IMR-90 (cell line): Measurements from ENCODE around the gene OGA. TPM values are rescaled to one million over a fixed set of nuclear protein-coding genes. Genes with fewer than 3 reads are reported as not detected.

Source experiments
- ATAC-seq: fragments of 200-7000 bp; cut with Tn5 transposase; 2 replicates; pipeline ENCODE4 v1.9.1; 2020; ENCODE audit warnings: low read depth, mild to moderate bottlenecking, moderate library complexity
- BruUV-seq: library from RNA; stranded (reverse); fragments of 400-500 nt; replicated peaks from 2 replicates; lab custom pipeline; 2021; lab: Mats Ljungman, UMichigan
- CTCF ChIA-PET: fragments of 300-600 bp; formaldehyde crosslinking; extraction: SDS; loops from one replicate; lab custom pipeline; 2021; ENCODE audit warnings: antibody characterized with exemption; lab: Yijun Ruan, JAX
- POLR2A ChIA-PET: fragments of 300-600 bp; sonication (Branson Sonifier 250); formaldehyde crosslinking; loops from one replicate; lab custom pipeline; 2022; ENCODE audit warnings: antibody characterized with exemption; ENCODE audit not compliant: unreplicated experiment; lab: Charles Lee
- DNase-seq: peaks from one replicate; pipeline ENCODE4 v3.0.0; 2013
- H2AFZ ChIP-seq: replicated peaks from 2 replicates; pipeline ENCODE3; 2013; ENCODE audit warnings: low read length, mild to moderate bottlenecking; ENCODE audit not compliant: poor library complexity
- H2AK5ac ChIP-seq: 2 replicates; pipeline ENCODE4 v1.6.1; 2013; ENCODE audit warnings: low read depth, low read length, inconsistent platforms
- H2AK9ac ChIP-seq: replicated peaks from 2 replicates; pipeline ENCODE3; 2013; ENCODE audit warnings: mild to moderate bottlenecking, low read depth, low read length, moderate library complexity; ENCODE audit not compliant: poor library complexity
- H2BK120ac ChIP-seq: 2 replicates; pipeline ENCODE4 v1.6.1; 2013; ENCODE audit warnings: low read depth, low read length, inconsistent platforms
- H2BK15ac ChIP-seq: 3 replicates; pipeline ENCODE4 v1.6.1; 2013; ENCODE audit warnings: low read depth, low read length, inconsistent platforms
- H2BK20ac ChIP-seq: 2 replicates; pipeline ENCODE4 v1.6.1; 2013; ENCODE audit warnings: low read depth, mild to moderate bottlenecking, inconsistent platforms, low read length, moderate library complexity
- H2BK5ac ChIP-seq: 2 replicates; pipeline ENCODE4 v1.6.1; 2013; ENCODE audit warnings: mild to moderate bottlenecking, low read depth, low read length, inconsistent platforms; ENCODE audit not compliant: poor library complexity, severe bottlenecking
- H3K14ac ChIP-seq: replicated peaks from 2 replicates; pipeline ENCODE4 v1.6.1; 2013; ENCODE audit warnings: low read depth, low read length, inconsistent platforms
- H3K18ac ChIP-seq: 2 replicates; pipeline ENCODE4 v1.6.1; 2013; ENCODE audit warnings: low read depth, low read length, control low read depth
- H3K23ac ChIP-seq: 2 replicates; pipeline ENCODE4 v1.6.1; 2013; ENCODE audit warnings: low read depth, low read length, inconsistent platforms
- H3K27ac ChIP-seq: 2 replicates; pipeline ENCODE4 v1.5.1; 2013; ENCODE audit warnings: mild to moderate bottlenecking, control low read depth, low read length; ENCODE audit not compliant: insufficient read depth
- H3K27me3 ChIP-seq: 2 replicates; pipeline ENCODE4 v1.6.1; 2013; ENCODE audit warnings: low read length; ENCODE audit not compliant: control insufficient read depth, insufficient read depth
- H3K36me3 ChIP-seq: 2 replicates; pipeline ENCODE4 v1.6.1; 2013; ENCODE audit warnings: low read length, mixed read lengths; ENCODE audit not compliant: control insufficient read depth, insufficient read depth
- H3K4ac ChIP-seq: 2 replicates; pipeline ENCODE4 v1.6.1; 2013; ENCODE audit warnings: low read depth, low read length, inconsistent platforms
- H3K4me1 ChIP-seq: 2 replicates; pipeline ENCODE4 v1.6.1; 2013; ENCODE audit warnings: low read length, mixed read lengths; ENCODE audit not compliant: control insufficient read depth, insufficient read depth
- H3K4me2 ChIP-seq: 2 replicates; pipeline ENCODE4 v1.6.1; 2013; ENCODE audit warnings: low read depth, mild to moderate bottlenecking, control low read depth, low read length, moderate library complexity
- H3K4me3 ChIP-seq: 2 replicates; pipeline ENCODE4 v1.5.1; 2013; ENCODE audit warnings: low read depth, mild to moderate bottlenecking, control low read depth, low read length, moderate library complexity; ENCODE audit not compliant: insufficient read depth
- H3K56ac ChIP-seq: 2 replicates; pipeline ENCODE4 v1.6.1; 2013; ENCODE audit warnings: low read length, inconsistent platforms; ENCODE audit not compliant: insufficient read depth; ENCODE audit errors: extremely low read depth
- H3K79me1 ChIP-seq, 2 experiments: 2 replicates each; pipeline ENCODE4 v1.6.1; 2013; ENCODE audit warnings: low read length in 2 of 2, inconsistent platforms in 1 of 2, low read depth in 1 of 2
- H3K9ac ChIP-seq: 2 replicates; pipeline ENCODE4 v1.6.1; 2013; ENCODE audit warnings: low read depth, low read length, control low read depth
- H3K9me1 ChIP-seq: 2 replicates; pipeline ENCODE4 v1.6.1; 2013; ENCODE audit warnings: low read length, inconsistent platforms; ENCODE audit not compliant: insufficient read depth
- H3K9me3 ChIP-seq: 2 replicates; pipeline ENCODE4 v1.6.1; 2013; ENCODE audit warnings: low read length; ENCODE audit not compliant: control insufficient read depth, insufficient read depth
- H4K20me1 ChIP-seq: 2 replicates; pipeline ENCODE4 v1.6.1; 2013; ENCODE audit warnings: low read length, inconsistent platforms; ENCODE audit not compliant: insufficient read depth
- H4K5ac ChIP-seq: 2 replicates; pipeline ENCODE4 v1.6.1; 2013; ENCODE audit warnings: mild to moderate bottlenecking, low read depth, low read length, control low read depth
- H4K8ac ChIP-seq, 2 experiments: 2 replicates each; pipeline ENCODE4 v1.6.1; 2013; ENCODE audit warnings: low read depth in 2 of 2, low read length in 2 of 2, control low read depth in 1 of 2, inconsistent platforms in 1 of 2
- H4K91ac ChIP-seq: 2 replicates; pipeline ENCODE4 v1.6.1; 2013; ENCODE audit warnings: low read depth, low read length, inconsistent platforms; ENCODE audit not compliant: insufficient read depth
- BHLHE40 ChIP-seq: fragments of 150-350 bp; IDR thresholded peaks from 2 replicates; pipeline ENCODE4 v1.6.1; 2016; ENCODE audit warnings: mild to moderate bottlenecking, low read depth, low read length
- CEBPB ChIP-seq: IDR thresholded peaks from 2 replicates; pipeline ENCODE4 v1.6.1; 2012; ENCODE audit warnings: low read depth, low read length, improper control_type of control experiment
- CHD1 ChIP-seq: IDR thresholded peaks from 2 replicates; pipeline ENCODE4 v1.6.1; 2012; ENCODE audit warnings: low read depth, low read length, improper control_type of control experiment
- ELK1 ChIP-seq: fragments of 150-350 bp; IDR thresholded peaks from 2 replicates; pipeline ENCODE4 v1.6.1; 2016; ENCODE audit warnings: low read depth, mild to moderate bottlenecking, low read length, moderate library complexity, borderline replicate concordance
- MAZ ChIP-seq: IDR thresholded peaks from 2 replicates; pipeline ENCODE4 v1.6.1; 2012; ENCODE audit warnings: low read depth, mild to moderate bottlenecking, low read length, improper control_type of control experiment, moderate library complexity, borderline replicate concordance
- MXI1 ChIP-seq: IDR thresholded peaks from 2 replicates; pipeline ENCODE4 v1.6.1; 2012; ENCODE audit warnings: low read depth, mild to moderate bottlenecking, low read length, moderate library complexity, borderline replicate concordance
- NFE2L2 ChIP-seq: fragments of 150-350 bp; IDR thresholded peaks from 2 replicates; pipeline ENCODE4 v1.6.1; 2016; ENCODE audit warnings: low read depth, mild to moderate bottlenecking, low read length
- POLR2A ChIP-seq: IDR thresholded peaks from 2 replicates; pipeline ENCODE4 v1.6.1; 2012; ENCODE audit warnings: mild to moderate bottlenecking, low read depth, low read length
- RAD21 ChIP-seq: IDR thresholded peaks from 2 replicates; pipeline ENCODE4 v1.6.1; 2012; ENCODE audit warnings: low read length, improper control_type of control experiment
- RCOR1 ChIP-seq: IDR thresholded peaks from 2 replicates; pipeline ENCODE4 v1.6.1; 2012; ENCODE audit warnings: mild to moderate bottlenecking, low read length, improper control_type of control experiment; ENCODE audit not compliant: insufficient replicate concordance
- RFX5 ChIP-seq: IDR thresholded peaks from 2 replicates; pipeline ENCODE4 v1.8.0; 2012; ENCODE audit warnings: low read depth, mild to moderate bottlenecking, low read length, moderate library complexity
- SMC3 ChIP-seq: fragments of 150-350 bp; IDR thresholded peaks from 2 replicates; pipeline ENCODE4 v1.6.1; 2016; ENCODE audit warnings: low read depth, mild to moderate bottlenecking, antibody characterized with exemption, low read length, moderate library complexity
- WGBS, 2 experiments: methylation state at CpG; one replicate each; pipeline versions ENCODE4 v1.1.5 to v1.1.7; 2013; ENCODE audit warnings: missing lambda C conversion rate in 2 of 2; ENCODE audit not compliant: insufficient read length in 1 of 2; ENCODE audit errors: extremely low coverage in 2 of 2; 5-methylcytosine and 5-hydroxymethylcytosine counted together
- dilution Hi-C: fragments of 300-500 bp; cut with HindIII; formaldehyde crosslinking; loops from one replicate; pipeline ENCODE4 v1.14.3; 2018; ENCODE audit warnings: low sequenced_read_pairs; ENCODE audit not compliant: unreplicated experiment
- in situ Hi-C: fragments of 300-500 bp; cut with MboI; formaldehyde crosslinking; loops from 3 replicates; pipeline ENCODE4 v1.14.3; 2019; ENCODE audit warnings: low sequenced_read_pairs, inconsistent platforms, mixed read lengths
- intact Hi-C: fragments of 100-400 bp; cut with micrococcal nuclease; formaldehyde crosslinking; loops from 2 replicates; pipeline ENCODE4 v1.10.0; 2022
- polyA plus RNA-seq, 3 experiments: library from polyadenylated mRNA; depleted of rRNA; stranded (reverse); fragments of >200 nt; gene quantifications; 2 replicates each; pipeline ENCODE4 v1.2.3, GENCODE V29; 2012; ENCODE audit warnings: low replicate concordance in 1 of 3
- total RNA-seq: library from RNA; depleted of rRNA; stranded (reverse); fragments of >200 nt; gene quantifications from 2 replicates; pipeline ENCODE4 v1.2.3, GENCODE V29; 2012
- TF ChIP-seq, protein P1 (sequence below): fragments of 150-350 bp; IDR thresholded peaks from 2 replicates; pipeline ENCODE4 v1.6.1; 2017; ENCODE audit warnings: mild to moderate bottlenecking, antibody characterized with exemption, low read length, low read depth

OGA gene
- total and polyA plus RNA-seq, 2 of the 4 experiments (the other 2 are of a cell fraction) = 42.5 to 62.9 TPM

DNA sequence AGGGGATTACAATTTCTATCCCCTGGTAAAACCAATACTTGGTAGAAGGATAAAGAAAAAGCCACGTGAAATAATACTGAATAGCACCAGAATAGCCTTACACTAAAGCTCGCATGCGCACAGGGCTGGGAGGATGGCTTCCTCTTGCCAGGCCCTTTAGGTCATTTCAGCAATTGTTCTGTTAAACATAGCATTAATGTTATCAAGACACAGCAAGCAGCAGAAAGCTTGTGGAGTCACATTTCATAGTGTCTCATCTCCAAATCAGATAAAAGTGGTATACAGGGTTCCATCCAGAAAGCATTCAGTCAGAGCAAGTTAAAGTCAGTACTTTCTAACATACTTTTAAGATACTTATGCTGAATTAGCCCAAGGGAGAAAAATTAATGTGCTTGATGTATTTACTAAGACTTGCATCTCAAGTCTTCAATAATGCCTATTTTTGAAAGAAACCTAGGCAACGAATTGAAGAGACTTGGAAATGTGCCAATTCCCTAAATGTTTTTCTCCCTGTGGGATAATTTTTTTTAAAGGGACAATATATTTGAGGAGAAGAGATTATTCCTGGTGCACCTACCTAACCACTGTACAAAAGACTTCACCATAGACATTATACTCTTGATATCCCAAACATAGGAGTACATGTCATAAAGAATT lies 20.7 kb downstream of the OGA start:
- Histone ChIP-seq H4K5ac (no peak overlapping the region), H3K9me3 (no peaks in the 10 kb centered on the region), H2BK120ac (no peak overlapping the region), H2BK5ac (no peak overlapping the region), H4K8ac (no peak overlapping the region), H2AFZ (no peak overlapping the region), H4K91ac (no peak overlapping the region), H3K4me3 (no peak overlapping the region), H3K4ac (no peak overlapping the region), H3K9me1 (no peaks in the 10 kb centered on the region), H2AK9ac (no peak overlapping the region), H2AK5ac (no peak overlapping the region), H3K27ac (no peak overlapping the region), H2BK20ac (no peak overlapping the region), H3K18ac (no peak overlapping the region), H2BK15ac (no peak overlapping the region), H3K14ac (no peak overlapping the region), H3K36me3 (peaks cover 64% of the 10 kb centered on the region), H3K4me1 (no peaks in the 10 kb centered on the region), H4K20me1 (peaks cover 42% of the 10 kb centered on the region), H3K9ac (no peak overlapping the region), H3K56ac (no peak overlapping the region), H3K4me2 (no peak overlapping the region), H3K79me1 (peaks cover 47 to 65% of the 10 kb centered on the region in 2 experiments), H3K27me3 (no peaks in the 10 kb centered on the region), H3K23ac (no peak overlapping the region)
- TF ChIP-seq CEBPB (no peak), MXI1 (no peak), ELK1 (no peak), CHD1 (no peak), SMC3 (no peak), POLR2A (no peak), MAZ (no peak), RCOR1 (no peak), RAD21 (no peak), NFE2L2 (no peak), BHLHE40 (no peak), RFX5 (no peak)
- TF ChIP-seq, protein P1, sequence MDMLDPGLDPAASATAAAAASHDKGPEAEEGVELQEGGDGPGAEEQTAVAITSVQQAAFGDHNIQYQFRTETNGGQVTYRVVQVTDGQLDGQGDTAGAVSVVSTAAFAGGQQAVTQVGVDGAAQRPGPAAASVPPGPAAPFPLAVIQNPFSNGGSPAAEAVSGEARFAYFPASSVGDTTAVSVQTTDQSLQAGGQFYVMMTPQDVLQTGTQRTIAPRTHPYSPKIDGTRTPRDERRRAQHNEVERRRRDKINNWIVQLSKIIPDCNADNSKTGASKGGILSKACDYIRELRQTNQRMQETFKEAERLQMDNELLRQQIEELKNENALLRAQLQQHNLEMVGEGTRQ = no peak
- ATAC-seq (no peak; the same call in 1 of the 2 replicates), DNase-seq (no peak)
- intact Hi-C loops = no loop called here
- dilution Hi-C loops = no loop called here
- in situ Hi-C loops = no loop called here
- BruUV-seq = no TSS peak
- ChIA-PET CTCF (interaction anchor here (0.6 to 0.8 kb wide), 2 partner anchors 9 to 583 kb away, joined by 4 to 5 read pairs; no protein-coding TSS in a partner anchor), POLR2A (interaction anchor here (0.6 kb wide), 1 partner anchor 15 kb away, joined by 9 read pairs; no protein-coding TSS in a partner anchor)
- no CpG with 5 or more reads among the region's 4 CpGs for WGBS, 2 experiments
